Activated CD4-positive, alpha-beta T cell treated with anti-CD3 and anti-CD28 coated beads, Interleukin-2, amount 50 U/mL, for 48 hours (primary cell): ENCODE measurements around the gene ACBD6.
"Not testable (repeated sequence)": the region's sequence is repeated elsewhere in the genome, so short reads cannot be mapped to it uniquely, and the experiment has no call there.

Experiments used
- DNase-seq, 2 experiments: peaks; one replicate each; pipeline ENCODE4 v3.0.0-alpha.2; 2020

ACBD6 gene

GRCh38 chr1:180488661-180489060 lies 13.7 kb downstream of the ACBD6 start:
- no peak for DNase-seq

GRCh38 chr1:180486092-180486491 lies 16.3 kb downstream of the ACBD6 start:
- no peak for DNase-seq

- no peak for DNase-seq
These were observed 17.9 kb downstream of the ACBD6 start for GRCh38 chr1:180484490-180484889.

- DNase-seq = no peak
These were observed 19.7 kb downstream of the ACBD6 start for GRCh38 chr1:180482425-180483275.

GRCh38 chr1:180470031-180470430 lies 32.3 kb downstream of the ACBD6 start:
- no peak for DNase-seq

- DNase-seq = no peak
These were observed 34.1 kb downstream of the ACBD6 start for GRCh38 chr1:180468311-180468710.

- no peak for DNase-seq
These were observed 40.3 kb downstream of the ACBD6 start for GRCh38 chr1:180462102-180462501.

GRCh38 chr1:180461682-180462081 lies 40.7 kb downstream of the ACBD6 start:
- not testable (repeated sequence) for DNase-seq

- no peak for DNase-seq
These were observed 43.6 kb downstream of the ACBD6 start for GRCh38 chr1:180458807-180459206.

- no peak for DNase-seq
These were observed 46.2 kb downstream of the ACBD6 start for GRCh38 chr1:180456191-180456590.

- DNase-seq = no peak
These were observed 50.9 kb downstream of the ACBD6 start for GRCh38 chr1:180451504-180451903.

GRCh38 chr1:180444522-180444921 lies 57.9 kb downstream of the ACBD6 start:
- no peak for DNase-seq

GRCh38 chr1:180440335-180440734 lies 62.0 kb downstream of the ACBD6 start:
- DNase-seq = no peak

- DNase-seq = no peak
These were observed 66.8 kb downstream of the ACBD6 start for GRCh38 chr1:180435566-180435965.

GRCh38 chr1:180433873-180434272 lies 68.5 kb downstream of the ACBD6 start:
- no peak for DNase-seq

- DNase-seq = no peak
These were observed 70.7 kb downstream of the ACBD6 start for GRCh38 chr1:180431683-180432082.

- no peak for DNase-seq
These were observed 73.3 kb downstream of the ACBD6 start for GRCh38 chr1:180428782-180429695.

- DNase-seq = no peak
These were observed 76.4 kb downstream of the ACBD6 start for GRCh38 chr1:180425952-180426351.

GRCh38 chr1:180424848-180425457 lies 77.4 kb downstream of the ACBD6 start:
- DNase-seq = no peak

- no peak for DNase-seq
These were observed 80.8 kb downstream of the ACBD6 start for GRCh38 chr1:180421614-180422013.

GRCh38 chr1:180421145-180421544 lies 81.2 kb downstream of the ACBD6 start:
- not testable (repeated sequence) for DNase-seq

- DNase-seq = no peak
These were observed 86.3 kb downstream of the ACBD6 start for GRCh38 chr1:180415985-180416633.
